ENCODE results near the gene TMEM9.

DNA sequence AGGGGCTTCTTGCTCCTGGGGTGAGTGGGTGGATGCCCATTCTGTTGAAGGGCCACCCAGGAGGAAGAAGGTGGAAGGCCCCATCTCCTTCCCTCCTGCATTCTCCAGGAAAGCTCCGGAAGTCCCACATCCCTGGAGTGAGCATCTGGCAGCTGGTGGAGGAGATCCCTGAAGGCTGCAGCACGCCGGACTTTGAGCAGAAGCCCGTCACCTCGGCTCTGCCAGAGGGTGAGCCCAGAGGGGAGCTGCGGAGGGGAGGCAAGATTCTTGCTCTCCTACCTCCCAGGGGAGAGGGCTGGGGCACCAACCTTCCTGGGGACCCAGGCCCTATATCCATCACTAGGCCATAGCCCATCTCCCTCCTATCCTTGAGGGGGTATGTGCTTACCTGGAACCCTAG lies 39.8 kb upstream of the TMEM9 start:
- no peak for TF ChIP-seq CTCF (IDR thresholded peaks at IDR 0.05)
- TF ChIP-seq POLR2A (IDR thresholded peaks at IDR 0.05): no peak
- no peak for TF ChIP-seq EP300 (IDR thresholded peaks at IDR 0.05)
